ENCODE measurements around the gene GPR18. TPM values are rescaled to one million over a fixed set of nuclear protein-coding genes. Genes with fewer than 3 reads are reported as not detected.

The GPR18 gene
- total and polyA plus RNA-seq, 2 donors (not counting 1 experiment from before 2014, with no cell fraction given): not detected

DNA sequence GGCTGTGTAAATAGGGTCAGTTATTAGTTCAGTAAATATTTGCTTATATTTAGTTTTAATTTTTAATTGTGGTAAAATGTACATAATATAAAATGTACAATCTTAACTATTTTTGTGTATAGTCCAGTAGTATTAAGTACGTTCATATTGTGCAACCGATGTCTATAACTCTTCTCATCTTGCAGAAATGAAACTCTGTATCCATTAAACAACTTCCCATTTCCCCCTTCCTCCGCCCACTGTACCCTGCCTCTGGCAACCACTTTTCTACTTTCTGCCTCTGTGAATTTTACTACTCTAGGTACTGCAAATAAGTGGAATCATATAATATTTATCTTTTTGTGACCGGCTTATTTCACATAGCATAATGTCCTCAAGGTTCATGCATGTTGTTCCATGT, 33.1 kb downstream of the GPR18 start:
- TF ChIP-seq, protein P1, sequence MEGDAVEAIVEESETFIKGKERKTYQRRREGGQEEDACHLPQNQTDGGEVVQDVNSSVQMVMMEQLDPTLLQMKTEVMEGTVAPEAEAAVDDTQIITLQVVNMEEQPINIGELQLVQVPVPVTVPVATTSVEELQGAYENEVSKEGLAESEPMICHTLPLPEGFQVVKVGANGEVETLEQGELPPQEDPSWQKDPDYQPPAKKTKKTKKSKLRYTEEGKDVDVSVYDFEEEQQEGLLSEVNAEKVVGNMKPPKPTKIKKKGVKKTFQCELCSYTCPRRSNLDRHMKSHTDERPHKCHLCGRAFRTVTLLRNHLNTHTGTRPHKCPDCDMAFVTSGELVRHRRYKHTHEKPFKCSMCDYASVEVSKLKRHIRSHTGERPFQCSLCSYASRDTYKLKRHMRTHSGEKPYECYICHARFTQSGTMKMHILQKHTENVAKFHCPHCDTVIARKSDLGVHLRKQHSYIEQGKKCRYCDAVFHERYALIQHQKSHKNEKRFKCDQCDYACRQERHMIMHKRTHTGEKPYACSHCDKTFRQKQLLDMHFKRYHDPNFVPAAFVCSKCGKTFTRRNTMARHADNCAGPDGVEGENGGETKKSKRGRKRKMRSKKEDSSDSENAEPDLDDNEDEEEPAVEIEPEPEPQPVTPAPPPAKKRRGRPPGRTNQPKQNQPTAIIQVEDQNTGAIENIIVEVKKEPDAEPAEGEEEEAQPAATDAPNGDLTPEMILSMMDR (conservative IDR thresholded peaks at IDR 0.05 in 1 of 2, IDR thresholded peaks at IDR 0.05 in 1 of 2; ENCODE audit: low read depth in 1 of 2, low read length in 2 of 2): no peak
- Histone ChIP-seq H3K4me3 (replicated peaks in 1 of 4; ENCODE audit: control extremely low read depth in 1 of 4, insufficient read depth in 1 of 4, low read depth in 3 of 4, low read length in 4 of 4) (no peak overlapping the region), H3K27me3 (ENCODE audit: control insufficient read depth, insufficient read depth, low read length) (no peaks in the 10 kb centered on the region), H3K79me2 (ENCODE audit: control insufficient read depth, insufficient read depth, low read length) (peaks cover 16% of the 10 kb centered on the region), H3K4me1 (ENCODE audit: control insufficient read depth, extremely low read depth, insufficient read depth, low read length) (peaks cover 5% of the 10 kb centered on the region), H2AFZ (ENCODE audit: low read length) (no peak overlapping the region), H3K36me3 (ENCODE audit: control insufficient read depth, insufficient read depth, low read length) (no peaks in the 10 kb centered on the region), H4K20me1 (ENCODE audit: control insufficient read depth, extremely low read depth, insufficient read depth, low read length) (no peaks in the 10 kb centered on the region), H3K9ac (ENCODE audit: insufficient read depth, low read length) (no peak overlapping the region), H3K27ac (ENCODE audit: insufficient read depth, low read length) (no peak overlapping the region), H3K9me3 (ENCODE audit: control insufficient read depth, insufficient read depth, low read depth, low read length) (no peaks in the 10 kb centered on the region), H3K4me2 (ENCODE audit: extremely low read depth, insufficient read depth, low read length) (no peak overlapping the region)
- no peak for DNase-seq (ENCODE audit: low read depth in 2 of 2)

DNA sequence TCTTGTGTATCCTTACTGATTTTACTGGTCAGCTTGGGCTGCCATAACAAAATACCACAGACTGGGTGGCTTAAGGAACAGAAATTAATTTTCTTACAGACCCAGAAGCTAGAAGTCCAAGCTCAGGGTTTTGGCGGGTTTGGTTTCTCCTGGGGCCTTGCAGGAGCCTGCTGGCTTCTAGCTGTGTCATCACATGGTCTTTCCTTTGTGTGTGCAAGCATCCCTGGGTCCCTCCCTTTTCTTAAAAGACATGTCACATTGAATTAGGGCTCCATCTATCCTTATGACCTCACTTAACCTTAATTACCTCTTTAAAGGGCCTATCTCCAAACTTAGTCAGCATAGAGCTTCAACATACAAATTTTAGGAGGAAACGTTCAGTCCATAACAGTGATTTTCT, 34.2 kb downstream of the GPR18 start:
- H3K4me3 ChIP-seq (replicated peaks in 1 of 4; ENCODE audit: control extremely low read depth in 1 of 4, insufficient read depth in 1 of 4, low read depth in 3 of 4, low read length in 4 of 4): no peak overlapping the region
- H3K27ac ChIP-seq (ENCODE audit: insufficient read depth, low read length): no peak overlapping the region
- no peak for DNase-seq (ENCODE audit: low read depth in 2 of 2)
- H3K27me3 ChIP-seq (ENCODE audit: control insufficient read depth, insufficient read depth, low read length): no peaks in the 10 kb centered on the region
- peaks cover 16% of the 10 kb centered on the region for H3K79me2 ChIP-seq (ENCODE audit: control insufficient read depth, insufficient read depth, low read length)
- TF ChIP-seq EZH2 (IDR thresholded peaks at IDR 0.05; ENCODE audit: low read length, missing control alignments): no peak
- TF ChIP-seq, protein P1 (conservative IDR thresholded peaks at IDR 0.05 in 1 of 2, IDR thresholded peaks at IDR 0.05 in 1 of 2; ENCODE audit: low read depth in 1 of 2, low read length in 2 of 2): no peak
- H3K9me3 ChIP-seq (ENCODE audit: control insufficient read depth, insufficient read depth, low read depth, low read length): no peaks in the 10 kb centered on the region
- no peaks in the 10 kb centered on the region for H3K36me3 ChIP-seq (ENCODE audit: control insufficient read depth, insufficient read depth, low read length)
- no peaks in the 10 kb centered on the region for H4K20me1 ChIP-seq (ENCODE audit: control insufficient read depth, extremely low read depth, insufficient read depth, low read length)
- H3K4me2 ChIP-seq (ENCODE audit: extremely low read depth, insufficient read depth, low read length): no peak overlapping the region
- H3K9ac ChIP-seq (ENCODE audit: insufficient read depth, low read length): no peak overlapping the region
- H3K4me1 ChIP-seq (ENCODE audit: control insufficient read depth, extremely low read depth, insufficient read depth, low read length): peaks cover 4% of the 10 kb centered on the region
- H2AFZ ChIP-seq (ENCODE audit: low read length): no peak overlapping the region

DNA sequence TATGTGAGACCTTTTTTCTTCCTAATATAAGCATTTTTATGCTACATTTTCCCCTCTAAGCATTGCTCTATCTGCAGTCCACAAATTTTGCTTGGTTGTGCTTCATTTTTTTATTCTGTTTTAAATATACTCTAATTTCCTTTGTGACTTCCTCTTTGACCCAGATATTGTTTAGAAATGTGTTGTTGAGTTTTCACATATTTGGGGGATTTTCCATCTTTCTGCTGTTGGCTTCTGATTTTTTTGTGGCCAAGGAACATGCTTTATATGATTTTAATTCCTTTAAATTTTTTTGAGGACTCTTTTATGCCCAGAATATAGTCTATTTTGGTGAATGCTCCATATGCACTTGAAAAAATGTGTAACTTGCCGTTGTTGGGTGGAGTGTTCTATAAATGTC, 34.6 kb downstream of the GPR18 start:
- Histone ChIP-seq H3K79me2 (ENCODE audit: control insufficient read depth, insufficient read depth, low read length) (peaks cover 16% of the 10 kb centered on the region), H3K4me1 (ENCODE audit: control insufficient read depth, extremely low read depth, insufficient read depth, low read length) (peaks cover under 1% of the 10 kb centered on the region), H3K4me3 (replicated peaks in 1 of 4; ENCODE audit: control extremely low read depth in 1 of 4, insufficient read depth in 1 of 4, low read depth in 3 of 4, low read length in 4 of 4) (no peak overlapping the region), H3K27me3 (ENCODE audit: control insufficient read depth, insufficient read depth, low read length) (no peaks in the 10 kb centered on the region), H3K9ac (ENCODE audit: insufficient read depth, low read length) (no peak overlapping the region), H2AFZ (ENCODE audit: low read length) (no peak overlapping the region), H3K9me3 (ENCODE audit: control insufficient read depth, insufficient read depth, low read depth, low read length) (no peaks in the 10 kb centered on the region), H3K27ac (ENCODE audit: insufficient read depth, low read length) (no peak overlapping the region), H4K20me1 (ENCODE audit: control insufficient read depth, extremely low read depth, insufficient read depth, low read length) (no peaks in the 10 kb centered on the region), H3K4me2 (ENCODE audit: extremely low read depth, insufficient read depth, low read length) (no peak overlapping the region), H3K36me3 (ENCODE audit: control insufficient read depth, insufficient read depth, low read length) (no peaks in the 10 kb centered on the region)
- DNase-seq (ENCODE audit: low read depth in 2 of 2): no peak
- TF ChIP-seq, protein P1 (conservative IDR thresholded peaks at IDR 0.05 in 1 of 2, IDR thresholded peaks at IDR 0.05 in 1 of 2; ENCODE audit: low read depth in 1 of 2, low read length in 2 of 2): no peak
- no peak for TF ChIP-seq EZH2 (IDR thresholded peaks at IDR 0.05; ENCODE audit: low read length, missing control alignments)

Data from fibroblast of lung (primary cell).